Mesodermal cell (in vitro differentiated cells): Measurements from ENCODE around the gene SS18.
A peak's percentile ranks its signal among the peaks of the same experiment; 100 is the strongest.

Experiments
- H3K27ac ChIP-seq: 2 replicates; pipeline ENCODE4 v1.7.0; 2013; ENCODE audit warnings: mild to moderate bottlenecking, low read depth, low read length, moderate library complexity; ENCODE audit not compliant: severe bottlenecking
- H3K36me3 ChIP-seq: 2 replicates; pipeline ENCODE4 v1.7.1; 2013; ENCODE audit warnings: mild to moderate bottlenecking, low read length, moderate library complexity; ENCODE audit not compliant: control insufficient read depth, insufficient read depth
- H3K4me1 ChIP-seq: one replicate; pipeline ENCODE4 v1.7.1; 2013; ENCODE audit warnings: mild to moderate bottlenecking, low read length; ENCODE audit not compliant: insufficient read depth, control insufficient read depth, poor library complexity, severe bottlenecking
- H3K4me3 ChIP-seq: 2 replicates; pipeline ENCODE4 v1.7.0; 2013; ENCODE audit warnings: low read length, control low read depth, mild to moderate bottlenecking; ENCODE audit not compliant: insufficient read depth, poor library complexity, severe bottlenecking; ENCODE audit errors: extremely low read depth
- H3K9me3 ChIP-seq: 2 replicates; pipeline ENCODE4 v1.7.1; 2013; ENCODE audit warnings: mild to moderate bottlenecking, low read length, moderate library complexity; ENCODE audit not compliant: control insufficient read depth
- WGBS, 2 experiments: methylation state at CpG; one replicate each; pipeline ENCODE4 v1.1.5; 2013; ENCODE audit warnings: missing lambda C conversion rate in 2 of 2; ENCODE audit not compliant: insufficient coverage in 2 of 2; 5-methylcytosine and 5-hydroxymethylcytosine counted together

SS18 gene

DNA sequence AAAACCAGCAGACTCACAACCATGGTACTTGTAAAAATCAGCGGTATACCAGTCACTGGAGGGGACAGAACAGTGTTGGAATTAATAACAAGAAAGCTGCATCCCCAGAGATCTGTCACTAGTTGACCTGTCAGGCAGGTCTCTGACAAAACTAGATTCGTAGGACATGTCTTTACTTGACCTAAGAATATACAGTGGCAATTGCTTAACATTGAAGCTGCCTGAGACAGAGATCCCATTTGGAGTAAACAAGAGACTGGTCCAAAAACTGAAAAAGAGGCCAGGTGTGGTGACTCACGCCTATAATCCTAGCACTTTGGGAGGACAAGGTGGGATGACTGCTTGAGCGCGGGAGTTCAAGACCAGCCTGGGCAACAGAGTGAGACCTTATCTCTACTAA is 7.2 kb upstream of the SS18 start:
- Histone ChIP-seq H3K27ac (no peak overlapping the region), H3K4me1 (no peaks in the 10 kb centered on the region), H3K4me3 (no peak overlapping the region), H3K9me3 (peaks cover 4% of the 10 kb centered on the region), H3K36me3 (no peaks in the 10 kb centered on the region)
- WGBS, 2 experiments, result 83 to 100% methylated on average over 2 to 3 of the region's 5 CpGs

DNA sequence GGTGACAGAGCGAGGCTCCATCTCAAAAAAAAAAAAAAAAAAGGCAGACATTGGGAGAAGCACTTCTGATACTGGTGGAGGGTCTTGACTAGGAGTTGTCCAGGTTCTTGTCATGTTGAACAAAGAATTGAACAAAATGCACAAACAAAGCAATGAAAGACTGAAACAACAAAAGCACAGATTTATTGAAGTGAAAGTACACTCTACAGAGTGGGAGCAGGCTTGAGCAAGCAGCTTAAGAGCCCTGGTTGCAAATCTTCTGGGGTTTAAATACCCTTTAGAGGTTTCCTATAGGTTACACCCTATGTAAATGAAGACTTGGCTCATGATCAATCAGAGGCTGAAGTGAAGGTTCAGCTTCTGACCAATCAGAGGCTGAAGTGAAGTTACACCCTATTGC is 6.4 kb upstream of the SS18 start:
- peaks cover 4% of the 10 kb centered on the region for H3K9me3 ChIP-seq
- H3K36me3 ChIP-seq, result no peaks in the 10 kb centered on the region
- WGBS, 2 experiments, result 100% methylated on average over 1 of the region's 1 CpG; no CpG with 5 or more reads in 1 of the 2 experiments
- H3K4me1 ChIP-seq, result no peaks in the 10 kb centered on the region
- no peak overlapping the region for H3K4me3 ChIP-seq
- H3K27ac ChIP-seq, result no peak overlapping the region

DNA sequence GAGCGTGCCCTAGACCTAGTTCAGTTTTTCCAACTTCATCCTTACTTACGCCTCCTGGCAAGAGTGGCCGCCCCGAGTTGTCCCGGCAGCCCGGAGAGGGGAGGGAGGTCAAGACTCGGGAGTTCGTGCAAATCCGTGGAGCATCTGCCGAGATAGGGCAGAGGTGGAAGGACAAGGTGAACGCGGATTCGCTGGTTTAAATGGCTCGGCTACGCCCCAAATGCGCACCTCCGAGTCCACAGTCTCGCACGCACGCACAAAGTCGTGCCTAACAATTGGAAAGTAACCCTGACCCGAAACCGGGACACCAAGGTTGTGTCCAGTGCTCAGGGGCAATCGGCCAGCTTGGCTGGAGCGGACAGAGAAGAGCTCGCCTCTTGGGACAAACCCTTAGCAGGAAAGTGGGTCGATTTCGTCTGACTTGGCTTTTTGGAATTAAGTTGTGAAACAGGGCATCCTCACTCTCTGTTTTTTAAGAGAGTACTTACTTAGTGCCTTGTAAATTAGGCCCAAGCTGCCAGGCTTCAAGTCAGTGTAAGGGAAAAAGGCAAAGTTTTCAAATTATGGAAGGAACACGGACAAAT is 726 bp upstream of the SS18 start:
- no peaks in the 10 kb centered on the region for H3K4me1 ChIP-seq
- H3K9me3 ChIP-seq, result no peaks in the 10 kb centered on the region
- peaks cover 9% of the 10 kb centered on the region for H3K36me3 ChIP-seq
- WGBS, 2 experiments, result 6 to 7% methylated on average over 25 to 27 of the region's 29 CpGs
- peak overlapping the region; percentile 93 for H3K4me3 ChIP-seq
- H3K27ac ChIP-seq, result peak overlapping the region; percentile 99

DNA sequence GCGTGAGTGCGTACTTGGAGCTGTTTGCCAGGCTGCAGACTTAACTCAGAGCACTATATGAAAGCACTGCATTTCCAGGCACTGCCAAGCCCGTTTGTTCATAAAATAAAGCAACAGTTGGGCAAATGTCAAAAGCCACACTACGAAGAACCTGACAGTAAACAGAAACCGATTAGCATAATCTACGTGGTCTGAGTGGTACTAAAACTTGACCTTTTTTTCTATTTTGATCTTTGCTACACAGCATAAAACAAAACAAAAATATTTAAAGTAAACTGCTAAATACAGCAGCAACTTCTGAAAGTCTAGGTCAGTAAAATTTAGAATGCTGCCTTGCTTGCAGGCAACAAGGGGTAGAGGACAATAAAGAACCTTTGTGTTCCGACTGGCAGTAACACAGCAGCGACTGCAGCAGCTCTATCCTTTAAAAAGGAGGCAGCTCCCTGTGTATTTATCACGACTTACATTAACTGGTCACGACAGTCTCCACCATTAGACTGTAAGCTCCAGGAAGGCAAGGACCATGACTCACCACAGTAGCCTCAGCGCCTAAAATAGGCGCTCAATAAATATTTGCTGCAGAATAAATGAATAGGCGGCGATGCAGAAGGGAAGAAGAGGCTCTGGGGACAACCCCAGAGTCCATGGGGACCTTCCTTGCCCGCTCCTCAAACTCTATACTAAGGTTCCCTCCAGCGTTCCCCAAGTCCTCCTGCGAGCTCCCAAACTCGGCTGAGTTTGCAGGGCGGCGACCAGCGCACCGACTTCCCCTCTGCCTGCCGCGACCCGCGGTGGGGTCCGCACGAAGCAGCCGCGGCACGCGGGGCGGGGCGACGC is 902 bp downstream of the SS18 start:
- H3K27ac ChIP-seq, result peak overlapping the region; percentile 99

DNA sequence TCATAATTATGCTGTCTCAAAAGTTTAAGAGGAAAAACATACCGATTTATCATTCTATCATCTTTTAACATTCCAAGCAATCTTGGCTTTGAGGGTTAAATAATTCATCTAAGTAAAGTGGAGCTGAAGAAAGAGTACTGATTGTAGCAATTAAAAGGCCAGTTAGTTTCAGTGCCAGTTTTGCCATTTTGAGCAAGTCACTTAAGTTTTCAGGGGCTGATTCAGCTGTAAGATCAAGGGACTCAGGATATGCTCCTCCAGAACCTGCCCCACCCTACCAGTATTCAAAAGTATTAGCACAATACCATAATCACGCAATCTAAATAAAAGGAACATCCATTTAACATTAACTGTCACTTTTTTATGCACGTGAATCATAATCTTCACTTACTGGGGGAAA is 1.9 kb downstream of the SS18 start:
- 63 to 74% methylated on average over 1 to 2 of the region's 3 CpGs for WGBS, 2 experiments

More for the DNA sequence above, 902 bp downstream of the SS18 start:
- Histone ChIP-seq H3K4me1 (no peaks in the 10 kb centered on the region), H3K4me3 (peak overlapping the region; percentile 93), H3K9me3 (no peaks in the 10 kb centered on the region), H3K36me3 (peaks cover 21% of the 10 kb centered on the region)
- 6% methylated on average over 25 to 33 of the region's 35 CpGs for WGBS, 2 experiments

DNA sequence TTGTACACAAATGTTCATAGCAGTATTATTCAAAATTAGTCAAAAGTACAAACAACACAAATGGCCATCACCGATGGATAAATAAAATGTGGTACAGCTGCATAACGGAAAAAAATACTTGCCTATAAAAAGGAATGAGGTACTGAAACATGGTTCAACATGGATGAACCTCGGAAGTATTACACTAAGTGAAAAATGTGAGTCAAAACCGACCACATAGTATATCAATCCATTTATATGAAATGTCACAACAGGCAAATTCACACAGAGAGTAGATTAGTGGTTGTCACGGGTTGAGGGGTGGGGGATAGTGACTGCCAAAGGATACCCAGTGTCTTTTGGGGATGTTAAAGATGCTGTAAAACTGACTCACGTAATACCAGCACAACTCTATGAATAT is 3.5 kb downstream of the SS18 start:
- Histone ChIP-seq H3K27ac (no peak overlapping the region), H3K36me3 (peaks cover 34% of the 10 kb centered on the region)

More for the DNA sequence above, 1.9 kb downstream of the SS18 start:
- H3K4me3 ChIP-seq, result peak overlapping the region; percentile 93
- peaks cover 27% of the 10 kb centered on the region for H3K36me3 ChIP-seq
- no peaks in the 10 kb centered on the region for H3K9me3 ChIP-seq
- H3K4me1 ChIP-seq, result no peaks in the 10 kb centered on the region
- H3K27ac ChIP-seq, result no peak overlapping the region

DNA sequence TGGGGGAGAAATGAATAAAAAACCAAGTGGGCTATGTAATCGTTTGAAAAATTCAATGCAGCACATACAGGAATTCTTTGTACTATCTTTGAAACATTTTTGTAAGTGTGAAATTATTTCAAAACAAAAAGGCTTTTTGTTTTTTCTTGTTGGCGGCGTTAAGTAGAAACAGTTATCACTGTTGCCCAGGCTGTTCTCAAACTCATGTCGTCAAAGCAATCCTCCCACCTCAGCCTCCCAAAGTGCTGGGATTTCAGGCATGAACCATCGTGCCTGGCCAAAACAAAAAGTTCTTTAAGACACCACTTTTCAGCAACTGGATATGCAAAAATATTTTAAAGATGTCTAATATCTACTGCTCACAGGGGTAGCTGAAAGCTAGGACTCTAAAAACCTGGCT is 5.4 kb downstream of the SS18 start:
- WGBS, 2 experiments, result 100% methylated on average over 2 to 3 of the region's 5 CpGs
- Histone ChIP-seq H3K9me3 (no peaks in the 10 kb centered on the region), H3K27ac (no peak overlapping the region), H3K4me1 (no peaks in the 10 kb centered on the region), H3K4me3 (no peak overlapping the region), H3K36me3 (peaks cover 53% of the 10 kb centered on the region)

More for the DNA sequence above, 3.5 kb downstream of the SS18 start:
- no peaks in the 10 kb centered on the region for H3K4me1 ChIP-seq
- no peak overlapping the region for H3K4me3 ChIP-seq
- H3K9me3 ChIP-seq, result no peaks in the 10 kb centered on the region
- 83% methylated on average over 1 of the region's 6 CpGs; no CpG with 5 or more reads in 1 of the 2 experiments for WGBS, 2 experiments

DNA sequence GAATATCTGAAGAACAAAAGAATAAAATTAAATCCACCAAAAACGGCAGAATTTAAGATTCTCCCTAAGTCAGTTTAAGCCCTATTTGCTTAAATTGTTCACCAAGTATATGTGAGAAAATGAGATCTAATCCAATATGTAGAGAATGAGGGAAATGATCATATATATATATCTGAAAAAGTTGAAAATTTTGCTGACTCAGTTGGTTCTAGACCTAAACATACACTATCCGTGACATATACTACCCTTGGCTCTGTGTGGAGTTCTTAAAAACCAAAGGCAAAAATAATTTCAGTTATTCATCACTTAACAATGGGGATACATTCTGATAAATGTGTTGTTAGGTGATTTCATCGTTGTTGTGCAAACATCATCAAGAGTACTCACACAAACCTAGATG is 7.3 kb downstream of the SS18 start:
- Histone ChIP-seq H3K27ac (no peak overlapping the region), H3K9me3 (no peaks in the 10 kb centered on the region), H3K36me3 (peaks cover 68% of the 10 kb centered on the region), H3K4me3 (no peak overlapping the region), H3K4me1 (no peaks in the 10 kb centered on the region)
- no CpG with 5 or more reads among the region's 3 CpGs for WGBS, 2 experiments

DNA sequence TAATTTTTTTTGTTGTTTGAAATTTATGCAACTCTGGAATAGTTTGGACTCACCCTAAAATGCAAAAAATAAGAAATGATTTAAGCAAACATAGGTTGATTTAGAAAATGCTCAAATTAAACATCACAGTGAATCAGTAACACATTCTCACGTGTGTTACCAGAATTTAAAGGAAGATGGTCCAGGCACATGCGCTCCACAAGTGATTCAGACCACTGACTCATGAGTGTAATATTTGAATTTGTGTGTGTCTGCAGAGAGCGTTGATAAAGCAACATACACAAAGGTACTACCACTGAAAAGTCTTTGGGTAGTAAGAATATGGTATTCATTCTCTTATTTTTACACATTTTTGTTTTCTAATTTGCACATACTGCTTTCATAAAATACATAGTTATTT is 7.9 kb downstream of the SS18 start:
- WGBS, 2 experiments, result no CpG with 5 or more reads among the region's 3 CpGs
- Histone ChIP-seq H3K4me1 (no peaks in the 10 kb centered on the region), H3K9me3 (no peaks in the 10 kb centered on the region), H3K4me3 (no peak overlapping the region), H3K27ac (no peak overlapping the region), H3K36me3 (peaks cover 73% of the 10 kb centered on the region)

DNA sequence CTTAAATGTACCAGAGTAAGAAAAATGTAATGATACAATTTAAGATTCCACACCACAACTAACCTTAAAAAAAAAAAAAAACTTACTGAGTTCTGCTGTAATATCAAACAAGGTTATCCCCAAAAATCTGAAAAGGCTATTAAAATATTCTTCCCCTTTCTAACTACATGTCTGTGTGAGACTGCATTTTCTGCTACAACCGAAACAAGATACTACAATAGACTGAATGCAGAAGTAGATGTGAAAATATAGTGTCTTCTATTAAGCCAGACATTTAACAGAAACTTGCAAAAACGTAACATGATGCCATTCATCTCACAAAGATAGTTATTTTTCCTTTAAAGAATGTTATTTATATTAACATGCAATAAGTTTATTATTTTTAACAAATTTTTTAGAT is 16.2 kb downstream of the SS18 start:
- no CpG with 5 or more reads among the region's 2 CpGs for WGBS, 2 experiments
- H3K27ac ChIP-seq, result no peak overlapping the region
- no peak overlapping the region for H3K4me3 ChIP-seq

DNA sequence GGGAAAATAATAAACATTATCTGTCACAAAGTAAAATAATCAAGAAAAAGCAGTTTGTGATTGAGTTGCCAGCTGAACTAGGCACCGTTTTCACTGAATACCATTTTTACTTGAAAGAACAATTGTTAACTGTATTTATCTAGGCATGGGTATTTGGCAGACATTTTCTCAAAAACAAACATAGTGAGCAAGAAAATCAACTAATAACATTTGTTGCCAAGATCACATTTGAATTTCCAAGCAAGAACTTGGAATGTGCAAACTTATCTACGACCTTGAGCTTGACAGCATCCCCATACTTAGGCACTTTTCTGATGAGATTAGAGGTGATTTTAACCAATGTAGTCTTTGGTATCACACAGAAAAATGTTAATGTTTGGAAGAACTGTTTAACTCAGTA is 16.7 kb downstream of the SS18 start:
- H3K4me3 ChIP-seq, result no peak overlapping the region
- H3K4me1 ChIP-seq, result no peaks in the 10 kb centered on the region
- no peaks in the 10 kb centered on the region for H3K9me3 ChIP-seq
- H3K36me3 ChIP-seq, result peaks cover 69% of the 10 kb centered on the region
- H3K27ac ChIP-seq, result no peak overlapping the region
- no CpG with 5 or more reads among the region's 2 CpGs for WGBS, 2 experiments

More for the DNA sequence above, 16.2 kb downstream of the SS18 start:
- H3K9me3 ChIP-seq, result no peaks in the 10 kb centered on the region
- H3K36me3 ChIP-seq, result peaks cover 68% of the 10 kb centered on the region
- no peaks in the 10 kb centered on the region for H3K4me1 ChIP-seq
